GM19328 (cell line): ENCODE results near the gene PKIG.

Source experiments
- ATAC-seq: cut with Tn5 transposase; IDR thresholded peaks from one replicate; pipeline ENCODE4 v1.9.1; 2021; ENCODE audit warnings: mild to moderate bottlenecking, moderate library complexity; ENCODE audit not compliant: unreplicated experiment

Gene PKIG

GRCh38 chr20:44594730-44595129 lies 12.4 kb downstream of the PKIG start:
- ATAC-seq, result no peak

GRCh38 chr20:44596010-44596409 lies 13.6 kb downstream of the PKIG start:
- no peak for ATAC-seq

GRCh38 chr20:44596876-44597275 lies 14.5 kb downstream of the PKIG start:
- no peak for ATAC-seq

GRCh38 chr20:44597516-44597915 lies 15.1 kb downstream of the PKIG start:
- ATAC-seq, result no peak

- ATAC-seq, result no peak
These were observed 15.6 kb downstream of the PKIG start for GRCh38 chr20:44597930-44598329.

- ATAC-seq, result no peak
These were observed 16.3 kb downstream of the PKIG start for GRCh38 chr20:44598423-44599305.

- ATAC-seq, result no peak
These were observed 17.3 kb downstream of the PKIG start for GRCh38 chr20:44599715-44600114.

GRCh38 chr20:44600301-44600700 lies 17.9 kb downstream of the PKIG start:
- no peak for ATAC-seq

GRCh38 chr20:44600758-44601201 lies 18.4 kb downstream of the PKIG start:
- ATAC-seq, result no peak

GRCh38 chr20:44601236-44601671 lies 18.9 kb downstream of the PKIG start:
- ATAC-seq, result no peak

GRCh38 chr20:44601801-44602204 lies 19.4 kb downstream of the PKIG start:
- ATAC-seq, result no peak

GRCh38 chr20:44603327-44603726 lies 20.9 kb downstream of the PKIG start:
- no peak for ATAC-seq

GRCh38 chr20:44606725-44607441 lies 24.5 kb downstream of the PKIG start:
- no peak for ATAC-seq

GRCh38 chr20:44609006-44609515 lies 26.7 kb downstream of the PKIG start:
- ATAC-seq, result no peak

- no peak for ATAC-seq
These were observed 27.3 kb downstream of the PKIG start for GRCh38 chr20:44609516-44610312.

- ATAC-seq, result no peak
These were observed 28.1 kb downstream of the PKIG start for GRCh38 chr20:44610313-44610962.

- no peak for ATAC-seq
These were observed 31.2 kb downstream of the PKIG start for GRCh38 chr20:44613575-44613974.

GRCh38 chr20:44614525-44614924 lies 32.1 kb downstream of the PKIG start:
- ATAC-seq, result no peak

GRCh38 chr20:44615169-44615791 lies 32.9 kb downstream of the PKIG start:
- no peak for ATAC-seq
